H1 (cell line): ENCODE measurements around the gene MPDZ. TPM values are rescaled to one million over a fixed set of nuclear protein-coding genes. Genes with fewer than 3 reads are reported as not detected.

Source experiments
- CTCF ChIA-PET: fragments of 300-600 bp; sonication (Branson Sonifier 250); formaldehyde crosslinking; loops from one replicate; lab custom pipeline; 2021; ENCODE audit not compliant: partially characterized antibody; lab: Charles Lee
- POLR2A ChIA-PET: fragments of 300-600 bp; sonication (Branson Sonifier 250); formaldehyde crosslinking; loops from one replicate; lab custom pipeline; 2021; ENCODE audit warnings: inconsistent platforms; ENCODE audit not compliant: partially characterized antibody; lab: Charles Lee
- DNase-seq, 2 experiments: peaks; one replicate each; pipeline versions ENCODE4 v3.0.0 to v3.0.0-alpha.2; 2010 to 2022; ENCODE audit warnings: low spot score in 2 of 2, low read depth in 1 of 2, mixed read lengths in 1 of 2
- FAIRE-seq: peaks from 2 replicates; lab custom pipeline; 2011; peaks lifted over from hg19 to GRCh38; lab: Jason Lieb, UNC
- H2AFZ ChIP-seq: 2 replicates; pipeline ENCODE4 v1.8.1; 2012; ENCODE audit warnings: low read length, inconsistent platforms
- H2AK5ac ChIP-seq: 2 replicates; pipeline ENCODE4 v1.6.1; 2013; ENCODE audit warnings: low read depth, low read length
- H2BK120ac ChIP-seq: replicated peaks from 2 replicates; pipeline ENCODE3; 2013; ENCODE audit warnings: low read depth, low read length, inconsistent platforms
- H2BK12ac ChIP-seq: 2 replicates; pipeline ENCODE4 v1.6.1; 2013; ENCODE audit warnings: low read depth, low read length
- H2BK15ac ChIP-seq: 2 replicates; pipeline ENCODE4 v1.6.1; 2013; ENCODE audit warnings: low read length
- H2BK20ac ChIP-seq: 2 replicates; pipeline ENCODE4 v1.6.1; 2013; ENCODE audit warnings: low read length
- H2BK5ac ChIP-seq: 2 replicates; pipeline ENCODE4 v1.6.1; 2013; ENCODE audit warnings: low read depth, low read length
- H3K14ac ChIP-seq: 2 replicates; pipeline ENCODE4 v1.6.1; 2013; ENCODE audit warnings: inconsistent platforms; ENCODE audit not compliant: insufficient read length
- H3K18ac ChIP-seq: 2 replicates; pipeline ENCODE4 v1.6.1; 2013; ENCODE audit warnings: low read length; ENCODE audit errors: extremely low read depth
- H3K23ac ChIP-seq: 2 replicates; pipeline ENCODE4 v1.6.1; 2013; ENCODE audit warnings: inconsistent platforms; ENCODE audit not compliant: insufficient read length
- H3K23me2 ChIP-seq: 2 replicates; pipeline ENCODE4 v1.6.1; 2013; ENCODE audit warnings: low read depth, low read length
- H3K27ac ChIP-seq: 2 replicates; pipeline ENCODE4 v1.6.1; 2011; ENCODE audit warnings: low read depth, low read length, inconsistent platforms
- H3K27me3 ChIP-seq, 4 experiments: replicated peaks in 1 of 4; 1 replicate in 1 of 4; 2 replicates in 3 of 4; pipeline versions ENCODE4 v1.6.1 to v1.8.1; 2011 to 2013; ENCODE audit warnings: low read length in 3 of 4, mild to moderate bottlenecking in 3 of 4, inconsistent platforms in 2 of 4, mixed read lengths in 2 of 4, moderate library complexity in 1 of 4; ENCODE audit not compliant: control insufficient read depth in 3 of 4, insufficient read depth in 3 of 4; ENCODE audit errors: extremely low read depth in 1 of 4
- H3K36me3 ChIP-seq, 4 experiments: 2 replicates each; pipeline versions ENCODE4 v1.6.1 to v1.8.1; 2011 to 2013; ENCODE audit warnings: mild to moderate bottlenecking in 4 of 4, low read length in 3 of 4, moderate library complexity in 2 of 4, control low read depth in 1 of 4, inconsistent platforms in 1 of 4; ENCODE audit not compliant: insufficient read depth in 4 of 4, control insufficient read depth in 2 of 4
- H3K4ac ChIP-seq: replicated peaks from 2 replicates; pipeline ENCODE3; 2013; ENCODE audit warnings: low read length, low read depth, mixed read lengths, inconsistent platforms; ENCODE audit not compliant: insufficient read length
- H3K4me1 ChIP-seq, 4 experiments: replicated peaks in 1 of 4; 1 replicate in 1 of 4; 2 replicates in 3 of 4; pipeline versions ENCODE4 v1.6.1 to v1.8.1; 2011 to 2013; ENCODE audit warnings: low read length in 3 of 4, inconsistent platforms in 2 of 4, mixed read lengths in 1 of 4; ENCODE audit not compliant: insufficient read depth in 4 of 4, control insufficient read depth in 3 of 4
- H3K4me2 ChIP-seq, 2 experiments: 2 replicates each; pipeline versions ENCODE4 v1.6.1 to v1.8.1; 2011 to 2013; ENCODE audit warnings: low read depth in 2 of 2, low read length in 2 of 2, control low read depth in 1 of 2, inconsistent platforms in 1 of 2, mild to moderate bottlenecking in 1 of 2; ENCODE audit not compliant: insufficient read depth in 1 of 2
- H3K4me3 ChIP-seq, 4 experiments: fragments of 200-600, 300-600 bp in 1 of 4; sonication (generic), shearing (Covaris generic), sonication (Bioruptor Twin) in 1 of 4; 2 replicates each; pipeline versions ENCODE4 v1.5.1 to v1.8.1; 2011 to 2016; ENCODE audit warnings: low read length in 4 of 4, low read depth in 3 of 4, control low read depth in 2 of 4, inconsistent platforms in 2 of 4, mild to moderate bottlenecking in 2 of 4, mixed read lengths in 1 of 4, moderate library complexity in 1 of 4; ENCODE audit not compliant: insufficient read depth in 2 of 4; ENCODE audit errors: extremely low read depth in 1 of 4
- H3K56ac ChIP-seq: replicated peaks from 2 replicates; pipeline ENCODE3; 2013; ENCODE audit warnings: low read depth, mild to moderate bottlenecking, mixed read lengths, low read length, inconsistent platforms; ENCODE audit not compliant: insufficient read length
- H3K79me1 ChIP-seq: 2 replicates; pipeline ENCODE4 v1.6.1; 2013; ENCODE audit warnings: low read depth, low read length, control low read depth
- H3K79me2 ChIP-seq, 2 experiments: 2 replicates each; pipeline versions ENCODE4 v1.6.1 to v1.8.1; 2012 to 2013; ENCODE audit warnings: low read length in 2 of 2, mild to moderate bottlenecking in 2 of 2, inconsistent platforms in 1 of 2; ENCODE audit not compliant: insufficient read depth in 2 of 2, control insufficient read depth in 1 of 2
- H3K9ac ChIP-seq, 4 experiments: replicated peaks in 1 of 4; 1 replicate in 1 of 4; 2 replicates in 3 of 4; pipeline versions ENCODE4 v1.6.1 to v1.8.1; 2011 to 2013; ENCODE audit warnings: low read depth in 3 of 4, low read length in 3 of 4, control low read depth in 2 of 4, mild to moderate bottlenecking in 2 of 4, moderate library complexity in 2 of 4, inconsistent platforms in 1 of 4; ENCODE audit errors: extremely low read depth in 1 of 4
- H3K9me3 ChIP-seq, 2 experiments: 2 replicates each; pipeline versions ENCODE4 v1.6.1 to v1.8.1; 2012 to 2013; ENCODE audit warnings: mild to moderate bottlenecking in 2 of 2, moderate library complexity in 2 of 2, control low read depth in 1 of 2, inconsistent platforms in 1 of 2, low read depth in 1 of 2, low read length in 1 of 2, mixed read lengths in 1 of 2; ENCODE audit not compliant: insufficient read depth in 2 of 2
- H4K20me1 ChIP-seq, 2 experiments: replicated peaks in 1 of 2; 2 replicates each; pipeline versions ENCODE3 to v1.8.1; 2011 to 2013; ENCODE audit warnings: inconsistent platforms in 2 of 2, low read length in 2 of 2, mild to moderate bottlenecking in 1 of 2; ENCODE audit not compliant: insufficient read depth in 2 of 2, control insufficient read depth in 1 of 2
- H4K5ac ChIP-seq: 2 replicates; pipeline ENCODE4 v1.6.1; 2013; ENCODE audit warnings: low read length, low read depth, mixed read lengths, inconsistent platforms; ENCODE audit not compliant: insufficient read length
- H4K8ac ChIP-seq: 2 replicates; pipeline ENCODE4 v1.8.0; 2013; ENCODE audit warnings: mild to moderate bottlenecking, moderate library complexity, low read length, inconsistent platforms; ENCODE audit not compliant: insufficient read depth; ENCODE audit errors: extremely low read depth
- H4K91ac ChIP-seq: replicated peaks from 2 replicates; pipeline ENCODE3; 2013; ENCODE audit warnings: low read length, mixed read lengths, inconsistent platforms; ENCODE audit not compliant: insufficient read length
- BACH1 ChIP-seq: IDR thresholded peaks from 2 replicates; pipeline ENCODE4 v1.6.1; 2012; ENCODE audit warnings: low read length, improper control_type of control experiment
- CEBPB ChIP-seq: IDR thresholded peaks from 2 replicates; pipeline ENCODE4 v1.6.1; 2012; ENCODE audit warnings: low read depth, low read length
- FOSL1 ChIP-seq: IDR thresholded peaks from 2 replicates; pipeline ENCODE4 v1.6.1; 2011; ENCODE audit warnings: mild to moderate bottlenecking, low read depth, low read length, moderate library complexity; ENCODE audit not compliant: insufficient read depth
- JUND ChIP-seq: IDR thresholded peaks from 2 replicates; pipeline ENCODE4 v1.6.1; 2011; ENCODE audit warnings: mild to moderate bottlenecking, improper control_type of control experiment, low read length
- KDM4A ChIP-seq: IDR thresholded peaks from one replicate; pipeline ENCODE4 v1.7.1; 2012; ENCODE audit warnings: low read depth, mild to moderate bottlenecking, moderate library complexity, low read length, inconsistent platforms; ENCODE audit not compliant: severe bottlenecking
- KDM5A ChIP-seq: fragments of 200-600 bp; IDR thresholded peaks from 2 replicates; pipeline ENCODE4 v1.7.1; 2012; ENCODE audit warnings: mild to moderate bottlenecking, low read length, inconsistent platforms, mixed read lengths
- SP4 ChIP-seq: IDR thresholded peaks from 2 replicates; pipeline ENCODE4 v1.6.1; 2012; ENCODE audit warnings: low read length, inconsistent platforms
- TAF1 ChIP-seq: IDR thresholded peaks from 2 replicates; pipeline ENCODE4 v1.6.1; 2011; ENCODE audit warnings: mild to moderate bottlenecking, low read depth, low read length
- USF2 ChIP-seq: IDR thresholded peaks from 2 replicates; pipeline ENCODE4 v1.6.1; 2011; ENCODE audit warnings: low read length, improper control_type of control experiment
- WGBS, 2 experiments: shearing (Covaris generic) in 1 of 2; methylation state at CpG; one replicate each; pipeline versions ENCODE4 v1.1.6 to v1.1.7; 2013 to 2015; ENCODE audit warnings: low lambda C conversion rate in 2 of 2, mixed read lengths in 2 of 2, inconsistent platforms in 1 of 2, low coverage in 1 of 2, missing lambda C conversion rate in 1 of 2; ENCODE audit not compliant: insufficient replicate concordance in 2 of 2, insufficient coverage in 1 of 2, insufficient read length in 1 of 2; ENCODE audit errors: extremely low coverage in 1 of 2, missing lambda C conversion rate in 1 of 2; 5-methylcytosine and 5-hydroxymethylcytosine counted together
- polyA plus RNA-seq, 7 experiments: library from polyadenylated mRNA; depleted of rRNA in 3 of 7; stranded (reverse) in 5 of 7; unstranded in 2 of 7; fragments of >200 nt in 5 of 7; fragments of 200-250 nt in 2 of 7; gene quantifications; 1 replicate in 5 of 7; 2 replicates in 1 of 7; 4 replicates in 1 of 7; pipeline versions ENCODE4 v1.2.1 to v1.2.3, GENCODE V29; 2011 to 2013; ENCODE audit warnings: missing spikeins in 2 of 7, mixed read lengths in 2 of 7
- total RNA-seq: library from RNA; stranded (reverse); fragmentation: NEBNext Ultra II Directional; extraction: Animal tissue kit (Norgen Biotek cat#: 25700); gene quantifications from 2 replicates; pipeline ENCODE4 v1.2.1, GENCODE V29; 2021

Gene MPDZ
- total and polyA plus RNA-seq, 2 of the 8 experiments (the other 6 are each of a cell fraction or from before 2014, with no cell fraction given) = 14.6 to 39.4 TPM

- Histone ChIP-seq H4K5ac (no peak overlapping the region), H2AFZ (no peak overlapping the region), H3K4me3 (no peak overlapping the region), H2BK5ac (no peak overlapping the region), H3K9ac (no peak overlapping the region), H3K56ac (no peak overlapping the region), H4K8ac (no peak overlapping the region), H3K4me1 (no peaks in the 10 kb centered on the region), H2BK12ac (no peak overlapping the region), H3K23ac (no peak overlapping the region), H4K20me1 (no peaks in the 10 kb centered on the region), H2BK20ac (no peak overlapping the region), H4K91ac (no peak overlapping the region), H3K4ac (no peak overlapping the region), H3K9me3 (no peaks in the 10 kb centered on the region), H2BK15ac (no peak overlapping the region), H2BK120ac (no peak overlapping the region), H3K79me2 (no peaks in the 10 kb centered on the region), H2AK5ac (no peak overlapping the region), H3K27me3 (no peaks in the 10 kb centered on the region), H3K27ac (no peak overlapping the region), H3K79me1 (no peaks in the 10 kb centered on the region), H3K14ac (no peak overlapping the region), H3K18ac (no peak overlapping the region), H3K36me3 (peaks cover 0 to 20% (median 5%) of the 10 kb centered on the region in 4 experiments; a peak in 4 of 8 replicates), H3K23me2 (no peaks in the 10 kb centered on the region), H3K4me2 (no peak overlapping the region)
- WGBS, 2 experiments = 93% methylated on average over 5 of the region's 5 CpGs; no CpG with 5 or more reads in 1 of the 2 experiments
- no peak for TF ChIP-seq TAF1
- no peak for TF ChIP-seq BACH1
- TF ChIP-seq KDM5A = no peak
- TF ChIP-seq JUND = no peak
- TF ChIP-seq FOSL1 = no peak
- TF ChIP-seq USF2 = no peak
- no peak for TF ChIP-seq CEBPB
- no peak for TF ChIP-seq KDM4A
- TF ChIP-seq SP4 = no peak
- FAIRE-seq = no peak
- ChIA-PET POLR2A (no interaction called here), CTCF (no interaction called here)
- no peak for DNase-seq
Measured at GRCh38 chr9:13215791-13216554, 63.5 kb downstream of the MPDZ start.
